Neuronal stem cell (in vitro differentiated cells): Measurements from ENCODE around the gene NXPH1.

Experiments used
- DNase-seq: peaks from one replicate; pipeline ENCODE4 v3.0.0-alpha.2; 2013; ENCODE audit warnings: low spot score
- H2AFZ ChIP-seq: one replicate; pipeline ENCODE4 v1.6.1; 2013; ENCODE audit warnings: mild to moderate bottlenecking, low read length, inconsistent platforms
- H2AK5ac ChIP-seq: 2 replicates; pipeline ENCODE4 v1.6.1; 2013; ENCODE audit warnings: low read depth, mild to moderate bottlenecking, inconsistent platforms, low read length, moderate library complexity, mixed read lengths
- H2BK120ac ChIP-seq: 2 replicates; pipeline ENCODE4 v1.6.1; 2013; ENCODE audit warnings: low read depth, mild to moderate bottlenecking, inconsistent platforms, low read length, moderate library complexity, mixed read lengths
- H2BK12ac ChIP-seq: one replicate; pipeline ENCODE4 v1.6.1; 2013; ENCODE audit warnings: low read length, inconsistent platforms
- H2BK15ac ChIP-seq: 2 replicates; pipeline ENCODE4 v1.6.1; 2013; ENCODE audit warnings: mild to moderate bottlenecking, low read length, inconsistent platforms, mixed read lengths
- H2BK5ac ChIP-seq: one replicate; pipeline ENCODE4 v1.6.1; 2013; ENCODE audit warnings: inconsistent platforms, mild to moderate bottlenecking, low read length, moderate library complexity
- H3K14ac ChIP-seq: one replicate; pipeline ENCODE4 v1.6.1; 2013; ENCODE audit warnings: low read length, inconsistent platforms
- H3K18ac ChIP-seq: 2 replicates; pipeline ENCODE4 v1.6.1; 2013; ENCODE audit warnings: low read length, inconsistent platforms
- H3K23ac ChIP-seq: 2 replicates; pipeline ENCODE4 v1.6.1; 2013; ENCODE audit warnings: low read depth, mild to moderate bottlenecking, mixed read lengths, low read length, inconsistent platforms; ENCODE audit not compliant: poor library complexity
- H3K27ac ChIP-seq: replicated peaks from 3 replicates; pipeline ENCODE4 v1.5.1; 2013; ENCODE audit warnings: low read length, inconsistent platforms
- H3K27me3 ChIP-seq, 3 experiments: 2 replicates each; pipeline ENCODE4 v1.6.1; 2013; ENCODE audit warnings: low read length in 3 of 3, mild to moderate bottlenecking in 2 of 3, inconsistent platforms in 1 of 3, low read depth in 1 of 3, mixed read lengths in 1 of 3, moderate library complexity in 1 of 3; ENCODE audit not compliant: control insufficient read depth in 3 of 3, insufficient read depth in 3 of 3
- H3K36me3 ChIP-seq, 2 donors: replicated peaks in 1 of 2; 2 replicates each; pipeline ENCODE4 v1.6.1; 2013; ENCODE audit warnings: low read length in 2 of 2; ENCODE audit not compliant: control insufficient read depth in 2 of 2, insufficient read depth in 2 of 2
- H3K4ac ChIP-seq: 2 replicates; pipeline ENCODE4 v1.6.1; 2013; ENCODE audit warnings: inconsistent platforms, mild to moderate bottlenecking, low read length, moderate library complexity
- H3K4me1 ChIP-seq, 2 donors: 1 replicate in 1 of 2; 2 replicates in 1 of 2; pipeline ENCODE4 v1.6.1; 2013; ENCODE audit warnings: low read length in 2 of 2, low read depth in 1 of 2; ENCODE audit not compliant: control insufficient read depth in 2 of 2, insufficient read depth in 1 of 2
- H3K4me2 ChIP-seq: one replicate; pipeline ENCODE4 v1.6.1; 2013; ENCODE audit warnings: mild to moderate bottlenecking, low read length, inconsistent platforms; ENCODE audit not compliant: insufficient read depth, poor library complexity, severe bottlenecking
- H3K4me3 ChIP-seq, 2 donors: 2 replicates each; pipeline ENCODE4 v1.5.1; 2013; ENCODE audit warnings: low read length in 2 of 2, mild to moderate bottlenecking in 2 of 2, inconsistent platforms in 1 of 2, moderate library complexity in 1 of 2
- H3K79me1 ChIP-seq: one replicate; pipeline ENCODE4 v1.6.1; 2013; ENCODE audit warnings: low read depth, mild to moderate bottlenecking, inconsistent platforms, low read length, moderate library complexity
- H3K9ac ChIP-seq: one replicate; pipeline ENCODE4 v1.6.1; 2013; ENCODE audit warnings: mild to moderate bottlenecking, low read depth, low read length, inconsistent platforms; ENCODE audit not compliant: poor library complexity
- H3K9me3 ChIP-seq, 2 donors: replicated peaks in 1 of 2; 2 replicates each; pipeline versions ENCODE3 to v1.6.1; 2013; ENCODE audit warnings: low read length in 2 of 2, mild to moderate bottlenecking in 2 of 2, inconsistent platforms in 1 of 2, low read depth in 1 of 2, mixed read lengths in 1 of 2, moderate library complexity in 1 of 2; ENCODE audit not compliant: control insufficient read depth in 2 of 2, insufficient read depth in 1 of 2
- H4K8ac ChIP-seq: one replicate; pipeline ENCODE4 v1.6.1; 2013; ENCODE audit warnings: low read depth, mild to moderate bottlenecking, inconsistent platforms, low read length, moderate library complexity
- H4K91ac ChIP-seq: one replicate; pipeline ENCODE4 v1.6.1; 2013; ENCODE audit warnings: low read length, low read depth, mild to moderate bottlenecking, inconsistent platforms; ENCODE audit not compliant: poor library complexity
- WGBS, 2 donors: extraction: QIAGEN DNeasy Blood & Tissue Kit; methylation state at CpG; one replicate each; pipeline ENCODE4 v1.1.7; 2013; ENCODE audit warnings: missing lambda C conversion rate in 2 of 2, mixed read lengths in 1 of 2; ENCODE audit not compliant: insufficient read length in 2 of 2, insufficient replicate concordance in 1 of 2; ENCODE audit errors: extremely low coverage in 2 of 2; 5-methylcytosine and 5-hydroxymethylcytosine counted together

Gene NXPH1

DNA sequence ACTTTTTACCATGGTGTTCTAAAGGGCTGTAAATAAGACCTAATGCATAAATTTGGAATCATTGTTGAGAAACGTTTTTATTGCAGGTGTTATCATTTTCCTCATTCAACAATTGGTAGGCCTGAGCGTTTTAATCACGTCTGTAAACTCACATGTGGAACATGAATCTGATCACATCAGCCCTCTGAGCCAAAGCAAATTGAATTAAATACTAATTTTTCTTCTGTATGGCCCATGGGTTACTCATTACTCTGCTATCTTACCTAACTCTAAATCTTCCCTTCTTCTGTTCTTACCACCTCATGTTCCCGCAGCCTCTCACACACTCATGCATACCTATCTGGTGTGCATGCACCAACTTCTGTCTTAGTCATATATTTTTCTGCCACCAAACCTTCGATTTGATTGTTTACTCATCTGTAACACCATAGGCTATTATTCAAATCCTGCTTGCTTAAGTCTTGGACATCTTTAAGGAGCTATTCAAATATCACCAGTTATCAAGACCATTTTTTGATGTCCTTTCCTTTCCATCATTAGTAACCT, 82.3 kb downstream of the NXPH1 start:
- H3K4me3 ChIP-seq, result no peak overlapping the region
- H3K23ac ChIP-seq, result no peak overlapping the region
- H4K91ac ChIP-seq, result no peak overlapping the region
- no peak overlapping the region for H3K4me2 ChIP-seq
- H3K4ac ChIP-seq, result no peak overlapping the region
- no peak overlapping the region for H3K9ac ChIP-seq
- DNase-seq, result no peak
- no peak overlapping the region for H2AFZ ChIP-seq
- H2BK15ac ChIP-seq, result no peak overlapping the region
- H3K27me3 ChIP-seq, result no peaks in the 10 kb centered on the region
- H2AK5ac ChIP-seq, result no peak overlapping the region
- no peak overlapping the region for H2BK5ac ChIP-seq
- no peak overlapping the region for H2BK120ac ChIP-seq
- H3K27ac ChIP-seq, result no peak overlapping the region
- no peak overlapping the region for H4K8ac ChIP-seq
- H2BK12ac ChIP-seq, result no peak overlapping the region
- no peaks in the 10 kb centered on the region for H3K36me3 ChIP-seq
- no peaks in the 10 kb centered on the region for H3K4me1 ChIP-seq
- no peaks in the 10 kb centered on the region for H3K9me3 ChIP-seq
- WGBS, 2 donors, result no CpG with 5 or more reads among the region's 5 CpGs
- H3K79me1 ChIP-seq, result no peaks in the 10 kb centered on the region
- no peak overlapping the region for H3K14ac ChIP-seq
- no peak overlapping the region for H3K18ac ChIP-seq

GRCh38 chr7:8516976-8517375, 83.6 kb downstream of the NXPH1 start:
- Histone ChIP-seq H3K9me3 (no peaks in the 10 kb centered on the region), H3K79me1 (no peaks in the 10 kb centered on the region), H2BK5ac (no peak overlapping the region), H4K8ac (no peak overlapping the region), H3K14ac (no peak overlapping the region), H3K27me3 (no peaks in the 10 kb centered on the region), H3K27ac (no peak overlapping the region), H3K9ac (no peak overlapping the region), H2AFZ (no peak overlapping the region), H2BK120ac (no peak overlapping the region), H2BK15ac (no peak overlapping the region), H3K4ac (no peak overlapping the region), H3K4me3 (no peak overlapping the region), H3K4me2 (no peak overlapping the region), H2BK12ac (no peak overlapping the region), H2AK5ac (no peak overlapping the region), H3K23ac (no peak overlapping the region), H3K18ac (no peak overlapping the region), H3K36me3 (no peaks in the 10 kb centered on the region), H4K91ac (no peak overlapping the region), H3K4me1 (no peaks in the 10 kb centered on the region)
- DNase-seq, result no peak
- no CpG with 5 or more reads among the region's 2 CpGs for WGBS, 2 donors

DNA sequence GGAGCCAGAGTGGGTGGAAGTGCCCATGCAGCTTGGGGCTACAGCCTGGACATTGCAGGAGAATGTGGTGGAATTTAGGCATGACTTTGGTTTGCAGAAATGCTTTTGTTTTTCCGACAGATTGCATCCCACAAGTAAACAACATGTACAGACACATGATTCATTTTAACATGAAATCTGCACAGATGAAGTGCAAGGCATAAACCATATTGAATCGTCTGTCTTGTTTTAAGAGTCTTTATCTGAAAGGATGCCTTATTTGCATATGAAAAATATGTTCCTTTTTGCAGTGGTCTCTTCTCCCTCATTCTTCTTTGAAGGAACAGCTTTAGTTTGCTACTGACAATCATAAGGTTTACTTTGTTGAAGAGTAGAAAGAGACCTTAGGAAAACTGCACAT, 94.9 kb downstream of the NXPH1 start:
- Histone ChIP-seq H3K4ac (no peak overlapping the region), H2BK120ac (no peak overlapping the region), H2BK12ac (no peak overlapping the region), H4K91ac (no peak overlapping the region), H3K27me3 (no peaks in the 10 kb centered on the region), H3K9me3 (no peaks in the 10 kb centered on the region), H3K4me2 (no peak overlapping the region), H3K18ac (no peak overlapping the region), H3K36me3 (no peaks in the 10 kb centered on the region), H2AK5ac (no peak overlapping the region), H3K4me3 (no peak overlapping the region), H2BK5ac (no peak overlapping the region), H2BK15ac (no peak overlapping the region), H4K8ac (no peak overlapping the region), H3K14ac (no peak overlapping the region), H3K79me1 (peaks cover 2% of the 10 kb centered on the region), H3K4me1 (no peaks in the 10 kb centered on the region), H3K27ac (no peak overlapping the region), H3K23ac (no peak overlapping the region), H2AFZ (no peak overlapping the region), H3K9ac (no peak overlapping the region)
- no CpG with 5 or more reads among the region's 2 CpGs for WGBS, 2 donors
- no peak for DNase-seq

GRCh38 chr7:8531991-8532515, 98.6 kb downstream of the NXPH1 start:
- Histone ChIP-seq H3K4me2 (no peak overlapping the region), H3K27me3 (no peaks in the 10 kb centered on the region), H3K18ac (no peak overlapping the region), H3K14ac (no peak overlapping the region), H2BK120ac (no peak overlapping the region), H3K27ac (no peak overlapping the region), H3K4me1 (no peaks in the 10 kb centered on the region), H4K8ac (no peak overlapping the region), H3K9me3 (no peaks in the 10 kb centered on the region), H2BK15ac (no peak overlapping the region), H2BK12ac (no peak overlapping the region), H3K79me1 (no peaks in the 10 kb centered on the region), H4K91ac (no peak overlapping the region), H2BK5ac (no peak overlapping the region), H3K23ac (no peak overlapping the region), H3K4me3 (no peak overlapping the region), H2AFZ (no peak overlapping the region), H3K9ac (no peak overlapping the region), H2AK5ac (no peak overlapping the region), H3K36me3 (no peaks in the 10 kb centered on the region), H3K4ac (no peak overlapping the region)
- WGBS, 2 donors, result no CpG with 5 or more reads among the region's 2 CpGs
- no peak for DNase-seq
